Aorta (tissue), 5 donors: ENCODE measurements around the gene HMX3. TPM values are rescaled to one million over a fixed set of nuclear protein-coding genes. Genes with fewer than 3 reads are reported as not detected.

Experiments used
- ATAC-seq: fragments of 200-7000 bp; cut with Tn5 transposase; one replicate; pipeline ENCODE4 v1.9.1; 2022; ENCODE audit warnings: moderate library complexity; ENCODE audit not compliant: low FRiP score
- DNase-seq, 2 donors: peaks; one replicate each; pipeline ENCODE4 v3.0.0-alpha.2; 2020
- H3K27ac ChIP-seq, 2 donors: one replicate each; pipeline ENCODE4 v1.5.1; 2013; ENCODE audit warnings: low read length in 2 of 2, mild to moderate bottlenecking in 2 of 2, moderate library complexity in 2 of 2, control low read depth in 1 of 2, inconsistent platforms in 1 of 2, low read depth in 1 of 2
- H3K27me3 ChIP-seq, 2 donors: one replicate each; pipeline ENCODE4 v1.6.1; 2013; ENCODE audit warnings: control low read depth in 1 of 2, low read length in 1 of 2, mild to moderate bottlenecking in 1 of 2, moderate library complexity in 1 of 2; ENCODE audit not compliant: insufficient read depth in 2 of 2, control insufficient read depth in 1 of 2
- H3K36me3 ChIP-seq, 2 donors: one replicate each; pipeline ENCODE4 v1.6.1; 2013; ENCODE audit warnings: control low read depth in 1 of 2, low read length in 1 of 2, mild to moderate bottlenecking in 1 of 2; ENCODE audit not compliant: insufficient read depth in 2 of 2, control insufficient read depth in 1 of 2
- H3K4me1 ChIP-seq, 2 donors: one replicate each; pipeline ENCODE4 v1.6.1; 2013; ENCODE audit warnings: low read length in 2 of 2, control low read depth in 1 of 2, mild to moderate bottlenecking in 1 of 2, moderate library complexity in 1 of 2; ENCODE audit not compliant: insufficient read depth in 2 of 2, control insufficient read depth in 1 of 2
- H3K4me3 ChIP-seq, 2 donors: one replicate each; pipeline ENCODE4 v1.5.1; 2013; ENCODE audit warnings: low read length in 2 of 2, control low read depth in 1 of 2, mild to moderate bottlenecking in 1 of 2
- H3K9me3 ChIP-seq: one replicate; pipeline ENCODE4 v1.6.1; 2013; ENCODE audit warnings: mild to moderate bottlenecking, low read length; ENCODE audit not compliant: control insufficient read depth
- WGBS, 2 donors: extraction: QIAGEN DNeasy Blood & Tissue Kit; methylation state at CpG; one replicate each; pipeline ENCODE4 v1.1.7; 2013; 5-methylcytosine and 5-hydroxymethylcytosine counted together
- intact Hi-C, 2 donors: fragments of 100-400 bp; cut with DNase I; formaldehyde crosslinking; loops; one replicate each; pipeline versions ENCODE4 v1.14.2 to v1.15.0; 2022
- polyA plus RNA-seq, 2 donors: library from polyadenylated mRNA; stranded (reverse); fragments of 200-250 nt; gene quantifications; one replicate each; pipeline ENCODE4 v1.2.3, GENCODE V29; 2013
- total RNA-seq, 2 donors: library from RNA; stranded (reverse); fragmentation: NEBNext Ultra II Directional; extraction: Animal tissue kit (Norgen Biotek cat#: 25700); gene quantifications; one replicate each; pipeline ENCODE4 v1.2.1, GENCODE V29; 2021
- donor health status: healthy with polysubstance abuse.
- donor health status: Bipolar disorder and iron deficiency.
- donor health status: DM: no; HTN: no; CAD: no.
- donor health status: DM: no; HTN: no; CAD: no.
- donor health status: DM: yes; HTN: yes; CAD: no.

HMX3 gene
- total and polyA plus RNA-seq, 4 donors = not detected

DNA sequence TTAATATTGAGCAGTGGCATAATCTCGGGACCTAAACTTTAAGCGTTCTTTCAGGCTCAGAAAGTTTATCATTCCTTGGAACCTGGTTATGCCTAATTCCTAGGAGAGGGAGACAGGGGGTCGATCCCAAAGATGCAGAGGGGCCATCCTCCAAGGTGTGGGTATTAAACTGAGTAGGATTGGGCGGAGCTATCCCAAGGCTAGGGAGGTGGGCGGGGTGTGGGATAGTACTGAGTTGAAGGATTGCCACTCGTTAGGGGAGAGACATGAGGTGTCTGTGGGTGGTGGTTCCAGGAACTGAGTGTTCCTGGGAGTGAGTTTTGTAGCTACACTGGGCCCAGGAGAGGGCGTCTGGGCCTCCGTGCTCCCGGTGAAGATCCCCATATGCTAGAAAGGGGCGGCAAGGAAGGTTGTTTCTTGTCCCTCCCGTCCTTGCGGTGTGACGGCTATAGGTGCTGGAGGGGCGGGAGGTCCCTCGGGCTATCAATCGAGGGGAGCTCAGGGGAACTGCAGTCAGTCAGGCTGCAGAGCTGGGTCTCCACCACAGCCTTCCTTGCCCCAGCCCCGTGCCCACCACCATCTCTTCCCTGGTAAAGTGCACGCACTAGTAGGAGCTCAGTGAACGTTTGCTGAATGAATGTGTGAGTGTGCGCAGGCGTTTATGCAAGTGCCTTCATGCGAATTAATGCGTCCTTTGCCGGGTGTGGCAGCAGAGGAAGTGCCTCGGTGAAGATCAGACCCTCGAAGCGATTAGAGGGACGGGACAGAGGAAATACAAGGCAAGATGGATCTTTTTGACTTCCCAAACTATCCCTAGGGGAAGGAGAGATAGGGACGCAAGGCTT, 9.1 kb downstream of the HMX3 start:
- WGBS, 2 donors = 6% methylated on average over 29 of the region's 29 CpGs
- H3K4me1 ChIP-seq = no peaks in the 10 kb centered on the region
- no peaks in the 10 kb centered on the region for H3K36me3 ChIP-seq
- DNase-seq = no peak
- intact Hi-C loops = no loop called here
- no peak overlapping the region for H3K27ac ChIP-seq
- no peak overlapping the region for H3K4me3 ChIP-seq
- ATAC-seq = no peak
- H3K27me3 ChIP-seq = peaks cover 0 to 4% of the 10 kb centered on the region in 2 donors
- no peaks in the 10 kb centered on the region for H3K9me3 ChIP-seq

DNA sequence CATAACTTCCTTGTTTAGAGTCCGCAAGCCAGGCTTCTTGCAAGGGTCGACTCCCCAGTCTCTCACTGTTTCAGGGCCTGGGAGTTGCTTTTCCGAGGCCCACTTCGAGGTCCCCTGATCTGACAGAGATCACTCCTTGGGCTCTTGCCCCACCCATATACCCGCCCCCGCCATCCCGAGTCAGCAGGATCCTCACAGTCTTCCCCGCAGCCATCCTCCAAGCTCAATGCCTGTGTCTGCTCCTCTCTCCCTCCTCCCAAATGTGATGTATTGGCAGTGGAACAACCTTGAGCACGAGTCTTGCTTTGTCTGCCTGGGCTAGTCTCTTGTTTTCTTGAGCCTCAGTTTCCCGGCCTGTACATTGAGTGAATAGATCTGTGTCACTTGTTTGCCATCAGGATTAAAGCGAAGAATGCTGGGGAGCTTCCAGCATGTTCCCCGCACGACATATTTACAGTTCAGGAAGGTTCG, 9.8 kb downstream of the HMX3 start:
- no peak overlapping the region for H3K27ac ChIP-seq
- H3K4me1 ChIP-seq = no peaks in the 10 kb centered on the region
- 5 to 6% methylated on average over 14 of the region's 14 CpGs for WGBS, 2 donors
- peaks cover 0 to 4% of the 10 kb centered on the region in 2 donors for H3K27me3 ChIP-seq
- intact Hi-C loops = no loop called here
- no peak for DNase-seq
- no peak overlapping the region for H3K4me3 ChIP-seq
- no peak for ATAC-seq
- H3K9me3 ChIP-seq = no peaks in the 10 kb centered on the region
- no peaks in the 10 kb centered on the region for H3K36me3 ChIP-seq

DNA sequence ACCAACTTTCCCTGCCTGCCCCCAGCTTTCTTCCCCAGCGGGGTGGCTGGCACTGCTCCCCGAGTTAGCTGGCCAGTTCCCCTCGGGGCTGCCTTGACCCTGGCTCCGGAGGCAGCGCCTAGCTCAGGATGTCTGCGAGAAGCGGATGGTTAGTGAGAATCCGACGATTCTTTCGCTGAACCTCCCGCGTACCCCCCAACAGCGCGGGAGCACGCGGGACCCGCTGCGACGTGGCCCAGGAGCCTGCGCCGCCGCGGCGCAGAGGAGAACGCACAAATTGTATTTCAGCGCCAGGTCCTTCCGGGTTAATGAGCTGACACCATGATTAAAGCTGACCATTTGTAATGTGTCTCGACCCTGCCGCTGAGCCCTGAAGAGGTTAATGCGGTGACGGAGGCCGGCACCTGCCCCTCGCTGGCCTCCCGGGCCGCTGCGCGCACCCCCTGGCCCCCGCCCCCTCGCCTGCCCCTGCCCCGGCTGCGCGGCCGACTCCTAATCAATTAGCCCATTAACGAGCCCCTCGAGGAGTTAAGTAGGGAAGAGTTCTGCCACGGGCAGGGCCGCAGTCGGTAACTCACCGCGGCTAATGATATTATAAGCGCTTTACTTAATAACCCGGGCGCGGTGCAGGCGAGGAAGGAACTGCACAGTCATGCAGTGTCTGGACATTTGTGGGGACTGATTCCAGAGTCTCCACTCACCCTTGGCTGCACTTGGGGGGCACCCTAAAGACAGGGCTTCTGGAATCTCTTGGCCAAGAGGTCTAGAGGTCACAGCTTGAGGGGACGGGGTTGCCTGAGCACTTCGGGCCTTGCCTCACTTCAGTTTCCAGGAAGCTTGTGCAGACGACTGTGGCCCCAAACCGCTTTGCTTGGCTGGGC, 10.5 kb downstream of the HMX3 start:
- H3K9me3 ChIP-seq = no peaks in the 10 kb centered on the region
- no peaks in the 10 kb centered on the region for H3K36me3 ChIP-seq
- H3K4me1 ChIP-seq = no peaks in the 10 kb centered on the region
- intact Hi-C loops = no loop called here
- ATAC-seq = no peak
- no peak overlapping the region for H3K27ac ChIP-seq
- peak in 1 of 2 donors; percentile 74 for DNase-seq
- peaks cover 0 to 4% of the 10 kb centered on the region in 2 donors for H3K27me3 ChIP-seq
- H3K4me3 ChIP-seq = no peak overlapping the region
- 7% methylated on average over 59 of the region's 59 CpGs for WGBS, 2 donors

DNA sequence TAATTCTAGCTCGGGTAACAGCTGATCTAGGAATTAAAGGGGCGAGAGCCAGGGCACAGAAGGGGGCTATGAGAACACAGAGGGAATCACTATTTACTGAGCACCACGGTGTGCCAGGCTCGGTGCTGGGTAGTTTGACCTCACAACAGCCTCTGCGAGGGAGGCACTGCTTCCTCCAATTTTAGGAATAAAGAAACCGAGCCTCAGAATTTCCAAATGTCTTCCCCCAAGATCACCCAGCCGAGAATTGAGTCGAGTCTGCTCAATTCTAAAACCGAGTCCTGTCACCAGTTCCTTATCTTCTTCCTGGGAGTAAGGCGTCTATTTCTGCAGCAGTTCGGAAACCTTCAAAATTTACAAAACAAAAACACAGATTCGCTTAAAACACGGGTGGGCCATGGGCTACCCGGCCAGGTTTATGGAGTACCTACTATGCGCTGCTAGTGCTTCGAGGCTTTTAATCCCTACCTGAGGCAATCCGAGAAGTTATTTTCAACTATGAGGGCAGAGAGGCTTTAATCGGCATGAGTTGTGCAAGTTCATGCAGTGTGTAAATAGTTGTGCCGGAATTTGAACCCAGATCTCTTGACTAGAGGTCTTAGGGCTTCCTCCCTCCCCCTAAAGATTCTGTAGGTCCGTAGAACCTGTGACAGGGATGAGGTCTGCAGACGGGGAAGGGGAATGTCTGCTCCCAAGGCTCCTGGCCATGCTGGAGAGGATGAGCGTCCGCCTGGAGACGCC, 11.3 kb downstream of the HMX3 start:
- ATAC-seq = no peak
- no peaks in the 10 kb centered on the region for H3K36me3 ChIP-seq
- H3K27ac ChIP-seq = no peak overlapping the region
- H3K4me3 ChIP-seq = no peak overlapping the region
- no peak for DNase-seq
- no peaks in the 10 kb centered on the region for H3K27me3 ChIP-seq
- intact Hi-C loops = no loop called here
- WGBS, 2 donors = 21% methylated on average over 24 of the region's 24 CpGs
- no peaks in the 10 kb centered on the region for H3K4me1 ChIP-seq
- H3K9me3 ChIP-seq = no peaks in the 10 kb centered on the region

DNA sequence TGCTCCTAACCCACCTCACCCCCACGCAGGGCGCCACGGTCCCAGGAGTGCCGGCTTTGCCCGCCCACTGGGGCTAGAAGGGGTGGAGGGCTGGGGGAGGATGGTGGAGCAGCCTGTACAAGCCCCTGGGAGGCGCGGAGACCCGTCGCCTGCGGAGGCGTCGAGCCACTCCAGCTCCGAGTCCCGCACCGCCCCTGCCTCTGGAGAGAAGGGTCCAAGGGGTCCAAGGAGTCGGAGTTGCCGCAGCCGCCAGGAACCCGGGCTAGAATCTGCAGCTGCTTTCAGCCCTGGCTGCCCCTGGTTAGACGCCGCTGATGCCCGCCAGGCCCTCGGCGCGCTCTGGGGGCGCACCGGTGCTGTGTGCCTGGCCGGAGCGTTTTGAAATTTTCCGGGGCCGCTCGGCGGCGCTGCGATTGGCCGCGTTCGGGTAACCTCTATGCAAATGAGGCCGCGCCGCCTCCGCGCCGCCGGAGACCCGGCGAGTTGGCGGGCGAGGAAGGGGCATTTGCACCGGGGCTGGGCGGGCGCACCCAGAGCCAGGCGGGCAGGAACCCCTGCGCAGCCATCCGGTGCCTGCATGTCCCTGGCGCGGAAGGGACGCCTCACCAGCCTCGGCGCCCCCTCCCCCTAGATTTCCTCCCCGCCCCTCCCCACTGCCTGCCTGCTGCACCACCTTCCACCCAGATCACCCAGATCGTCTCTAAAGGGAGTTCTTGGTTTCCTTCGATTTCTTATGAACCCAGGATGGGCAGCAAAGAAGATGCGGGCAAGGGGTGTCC, 12.1 kb downstream of the HMX3 start, which contains the start of gene HMX2:
Gene HMX2 (plus strand): TSS at position 502 of the 779 bp plus-strand sequence. CDS start 243 bp downstream, at position 745.
- intact Hi-C loops = no loop called here
- no peaks in the 10 kb centered on the region for H3K4me1 ChIP-seq
- DNase-seq = peak in 1 of 2 donors; percentile 74

DNA sequence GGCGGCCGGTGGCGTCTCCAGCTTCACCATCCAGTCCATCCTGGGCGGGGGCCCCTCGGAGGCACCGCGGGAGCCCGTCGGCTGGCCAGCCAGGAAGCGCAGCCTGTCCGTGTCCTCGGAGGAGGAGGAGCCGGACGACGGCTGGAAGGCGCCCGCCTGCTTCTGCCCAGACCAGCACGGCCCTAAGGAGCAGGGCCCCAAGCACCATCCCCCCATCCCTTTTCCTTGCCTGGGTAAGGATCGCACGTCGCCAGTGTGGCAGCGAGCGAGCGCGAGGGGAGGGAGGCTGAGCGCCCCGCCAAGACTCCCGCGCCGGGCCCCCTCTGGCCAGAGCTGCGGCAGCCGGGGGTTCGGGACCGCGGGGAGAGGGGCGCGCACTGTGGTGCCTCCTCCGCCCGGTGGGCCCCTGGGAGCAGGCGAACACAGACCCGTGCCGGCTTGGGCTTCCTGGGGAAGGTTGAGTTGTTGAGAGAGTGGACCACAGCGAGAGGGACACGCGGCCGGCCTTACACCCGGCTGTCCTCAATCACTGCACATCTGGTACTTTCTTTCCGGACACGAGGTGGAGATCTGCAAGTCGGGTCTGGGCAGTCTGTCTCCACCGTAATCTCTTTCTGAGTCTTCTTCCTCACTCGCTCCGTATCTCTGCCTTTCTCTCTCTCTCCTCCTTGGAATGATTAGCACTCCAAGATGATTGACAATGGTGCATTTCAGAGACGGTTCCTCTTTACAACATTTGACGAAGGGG, 12.8 kb downstream of the HMX3 start:
- 2% methylated on average over 46 to 55 of the region's 55 CpGs for WGBS, 2 donors
- H3K27ac ChIP-seq = no peak overlapping the region
- H3K4me1 ChIP-seq = no peaks in the 10 kb centered on the region
- H3K9me3 ChIP-seq = no peaks in the 10 kb centered on the region
- intact Hi-C loops = no loop called here
- DNase-seq = peak in 1 of 2 donors; percentile 67
- H3K4me3 ChIP-seq = no peak overlapping the region
- H3K36me3 ChIP-seq = no peaks in the 10 kb centered on the region
- H3K27me3 ChIP-seq = no peaks in the 10 kb centered on the region
- ATAC-seq = no peak

More for the DNA sequence above, 12.1 kb downstream of the HMX3 start, which contains the start of gene HMX2:
- no peak for ATAC-seq
- Histone ChIP-seq H3K36me3 (no peaks in the 10 kb centered on the region), H3K27me3 (no peaks in the 10 kb centered on the region), H3K4me3 (no peak within 1 kb of the TSS), H3K27ac (no peak within 1 kb of the TSS), H3K9me3 (no peaks in the 10 kb centered on the region)
- WGBS, 2 donors = 1 to 2% methylated on average over 47 to 64 of the region's 64 CpGs

DNA sequence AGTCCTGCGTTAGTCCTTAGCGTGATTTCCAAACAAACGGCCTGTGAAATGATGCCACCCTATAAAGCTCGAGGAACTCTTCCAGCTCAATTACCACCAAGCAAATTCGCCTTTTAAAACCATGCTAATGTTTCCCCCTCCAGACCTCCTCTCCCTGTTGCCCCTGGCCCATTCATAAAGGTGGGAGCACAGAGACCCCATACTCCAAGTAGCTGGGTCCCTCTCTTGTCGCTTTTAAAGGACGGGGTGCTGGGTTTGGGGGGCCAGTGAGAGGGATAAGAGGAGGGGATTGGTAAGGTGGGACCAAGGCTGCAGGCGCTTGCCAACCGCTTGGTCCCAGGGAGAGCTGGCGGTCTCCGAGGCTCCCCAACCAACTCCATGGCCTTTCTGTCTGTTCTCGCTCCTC, 13.4 kb downstream of the HMX3 start:
- ATAC-seq = no peak
- no peaks in the 10 kb centered on the region for H3K4me1 ChIP-seq
- no peaks in the 10 kb centered on the region for H3K27me3 ChIP-seq

More for the DNA sequence above, 13.4 kb downstream of the HMX3 start:
- Histone ChIP-seq H3K4me3 (no peak overlapping the region), H3K36me3 (no peaks in the 10 kb centered on the region), H3K9me3 (no peaks in the 10 kb centered on the region), H3K27ac (no peak overlapping the region)
- intact Hi-C loops = no loop called here
- no peak for DNase-seq
- 3 to 6% methylated on average over 12 of the region's 12 CpGs for WGBS, 2 donors
